ENCODE data around the gene SHKBP1. TPM values are rescaled to one million over a fixed set of nuclear protein-coding genes. Genes with fewer than 3 reads are reported as not detected.

The SHKBP1 gene
- total and polyA plus RNA-seq, 10 of the 15 experiments (the other 5 are each of a cell fraction or from before 2014, with no cell fraction given) = 2.3 to 123 (median 67.0) TPM

DNA sequence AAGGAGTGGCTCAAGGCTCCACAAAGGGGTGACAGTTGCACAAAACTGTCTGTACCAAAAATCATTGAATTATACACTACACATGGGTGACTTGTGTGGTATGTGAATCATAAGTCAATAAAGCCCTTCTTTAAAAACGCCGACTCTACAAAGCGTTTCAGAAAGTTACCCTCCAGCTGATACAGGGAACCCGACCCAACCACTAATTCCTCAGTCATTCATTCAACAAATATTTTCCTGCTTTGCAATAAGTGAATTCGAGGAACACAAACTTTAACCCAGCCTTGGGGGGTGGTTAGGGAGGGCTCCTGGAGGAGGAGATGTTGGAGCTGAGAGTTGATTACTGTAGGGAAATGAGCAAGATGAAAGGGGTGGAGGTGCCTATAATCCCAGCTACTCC is 56.5 kb downstream of the SHKBP1 start:
- ChIA-PET POLR2A (interaction anchor here (0.7 to 1.4 kb wide), 2 partner anchors 28 to 29 kb away, joined by 3 to 5 read pairs; no protein-coding TSS in a partner anchor), CTCF (interaction anchor here (0.9 to 4.5 kb wide), 10 partner anchors 9 to 169 kb away, joined by 3 to 106 read pairs (median 21); partner anchors contain the start of genes BLVRB and LTBP4), RAD21 (ENCODE audit: unreplicated experiment) (interaction anchor here (3.5 kb wide), 1 partner anchor 29 kb away, joined by 49 read pairs; no protein-coding TSS in a partner anchor), SMC1A (ENCODE audit: uncharacterized antibody, unreplicated experiment) (interaction anchor here (1.0 to 2.9 kb wide), 3 partner anchors 12 to 169 kb away, joined by 3 to 35 read pairs (median 3); no protein-coding TSS in a partner anchor)
- Histone ChIP-seq H4K20me1 (ENCODE audit: control insufficient read depth, insufficient read depth) (no peaks in the 10 kb centered on the region), H2AFZ (ENCODE audit: control insufficient read depth, low read depth, low read length) (no peak overlapping the region), H3K4me3 (no peak overlapping the region), H3K79me2 (ENCODE audit: control insufficient read depth, insufficient read depth, low read length) (no peaks in the 10 kb centered on the region), H3K27ac (ENCODE audit: control insufficient read depth, insufficient read depth) (no peak overlapping the region), H3K27me3 (replicated peaks in 1 of 2; ENCODE audit: control insufficient read depth in 2 of 2, insufficient read depth in 2 of 2, low read length in 1 of 2) (no peaks in the 10 kb centered on the region), H3K9me3 (replicated peaks; ENCODE audit: control insufficient read depth, insufficient read depth, low read length) (no peaks in the 10 kb centered on the region), H3K36me3 (ENCODE audit: control insufficient read depth in 2 of 2, insufficient read depth in 2 of 2, low read length in 1 of 2) (no peaks in the 10 kb centered on the region), H3K4me2 (ENCODE audit: control insufficient read depth, insufficient read depth) (no peak overlapping the region), H3K4me1 (ENCODE audit: control insufficient read depth, insufficient read depth, low read length) (no peaks in the 10 kb centered on the region), H3K9ac (ENCODE audit: control insufficient read depth, insufficient read depth, low read length) (no peak overlapping the region)
- FAIRE-seq (no peak), DNase-seq (ENCODE audit: low read depth, low spot score) (no peak), ATAC-seq (no peak)
- no TSS peak for BruUV-seq (replicated peaks)
- TF ChIP-seq NFIC (IDR thresholded peaks at IDR 0.05; ENCODE audit: low read depth, low read length) (no peak), SP1 (IDR thresholded peaks at IDR 0.05; ENCODE audit: low read depth, low read length) (no peak), CREB1 (IDR thresholded peaks at IDR 0.05; ENCODE audit: low read depth) (no peak), HDGF (IDR thresholded peaks at IDR 0.05) (no peak), JUNB (IDR thresholded peaks at IDR 0.05) (no peak), RB1 (IDR thresholded peaks at IDR 0.05; ENCODE audit: borderline replicate concordance) (no peak), ZNF207 (IDR thresholded peaks at IDR 0.05; ENCODE audit: borderline replicate concordance) (no peak), RUNX3 (IDR thresholded peaks at IDR 0.05; ENCODE audit: low read length) (no peak), RAD21 (IDR thresholded peaks at IDR 0.05; ENCODE audit: insufficient read depth, low read depth, low read length) (no peak), FOXK2 (IDR thresholded peaks at IDR 0.05) (no peak), MXI1 (IDR thresholded peaks at IDR 0.05; ENCODE audit: low read depth, low read length) (no peak), ZNF217 (IDR thresholded peaks at IDR 0.05) (no peak), TCF7 (IDR thresholded peaks at IDR 0.05; ENCODE audit: borderline replicate concordance) (no peak)
- TF ChIP-seq, protein P1, sequence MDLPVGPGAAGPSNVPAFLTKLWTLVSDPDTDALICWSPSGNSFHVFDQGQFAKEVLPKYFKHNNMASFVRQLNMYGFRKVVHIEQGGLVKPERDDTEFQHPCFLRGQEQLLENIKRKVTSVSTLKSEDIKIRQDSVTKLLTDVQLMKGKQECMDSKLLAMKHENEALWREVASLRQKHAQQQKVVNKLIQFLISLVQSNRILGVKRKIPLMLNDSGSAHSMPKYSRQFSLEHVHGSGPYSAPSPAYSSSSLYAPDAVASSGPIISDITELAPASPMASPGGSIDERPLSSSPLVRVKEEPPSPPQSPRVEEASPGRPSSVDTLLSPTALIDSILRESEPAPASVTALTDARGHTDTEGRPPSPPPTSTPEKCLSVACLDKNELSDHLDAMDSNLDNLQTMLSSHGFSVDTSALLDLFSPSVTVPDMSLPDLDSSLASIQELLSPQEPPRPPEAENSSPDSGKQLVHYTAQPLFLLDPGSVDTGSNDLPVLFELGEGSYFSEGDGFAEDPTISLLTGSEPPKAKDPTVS (IDR thresholded peaks at IDR 0.05; ENCODE audit: low read depth, low read length) = no peak
- TF ChIP-seq, protein P2, sequence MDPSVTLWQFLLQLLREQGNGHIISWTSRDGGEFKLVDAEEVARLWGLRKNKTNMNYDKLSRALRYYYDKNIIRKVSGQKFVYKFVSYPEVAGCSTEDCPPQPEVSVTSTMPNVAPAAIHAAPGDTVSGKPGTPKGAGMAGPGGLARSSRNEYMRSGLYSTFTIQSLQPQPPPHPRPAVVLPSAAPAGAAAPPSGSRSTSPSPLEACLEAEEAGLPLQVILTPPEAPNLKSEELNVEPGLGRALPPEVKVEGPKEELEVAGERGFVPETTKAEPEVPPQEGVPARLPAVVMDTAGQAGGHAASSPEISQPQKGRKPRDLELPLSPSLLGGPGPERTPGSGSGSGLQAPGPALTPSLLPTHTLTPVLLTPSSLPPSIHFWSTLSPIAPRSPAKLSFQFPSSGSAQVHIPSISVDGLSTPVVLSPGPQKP (IDR thresholded peaks at IDR 0.05; ENCODE audit: low read depth, low read length) = no peak
- TF ChIP-seq, protein P3, sequence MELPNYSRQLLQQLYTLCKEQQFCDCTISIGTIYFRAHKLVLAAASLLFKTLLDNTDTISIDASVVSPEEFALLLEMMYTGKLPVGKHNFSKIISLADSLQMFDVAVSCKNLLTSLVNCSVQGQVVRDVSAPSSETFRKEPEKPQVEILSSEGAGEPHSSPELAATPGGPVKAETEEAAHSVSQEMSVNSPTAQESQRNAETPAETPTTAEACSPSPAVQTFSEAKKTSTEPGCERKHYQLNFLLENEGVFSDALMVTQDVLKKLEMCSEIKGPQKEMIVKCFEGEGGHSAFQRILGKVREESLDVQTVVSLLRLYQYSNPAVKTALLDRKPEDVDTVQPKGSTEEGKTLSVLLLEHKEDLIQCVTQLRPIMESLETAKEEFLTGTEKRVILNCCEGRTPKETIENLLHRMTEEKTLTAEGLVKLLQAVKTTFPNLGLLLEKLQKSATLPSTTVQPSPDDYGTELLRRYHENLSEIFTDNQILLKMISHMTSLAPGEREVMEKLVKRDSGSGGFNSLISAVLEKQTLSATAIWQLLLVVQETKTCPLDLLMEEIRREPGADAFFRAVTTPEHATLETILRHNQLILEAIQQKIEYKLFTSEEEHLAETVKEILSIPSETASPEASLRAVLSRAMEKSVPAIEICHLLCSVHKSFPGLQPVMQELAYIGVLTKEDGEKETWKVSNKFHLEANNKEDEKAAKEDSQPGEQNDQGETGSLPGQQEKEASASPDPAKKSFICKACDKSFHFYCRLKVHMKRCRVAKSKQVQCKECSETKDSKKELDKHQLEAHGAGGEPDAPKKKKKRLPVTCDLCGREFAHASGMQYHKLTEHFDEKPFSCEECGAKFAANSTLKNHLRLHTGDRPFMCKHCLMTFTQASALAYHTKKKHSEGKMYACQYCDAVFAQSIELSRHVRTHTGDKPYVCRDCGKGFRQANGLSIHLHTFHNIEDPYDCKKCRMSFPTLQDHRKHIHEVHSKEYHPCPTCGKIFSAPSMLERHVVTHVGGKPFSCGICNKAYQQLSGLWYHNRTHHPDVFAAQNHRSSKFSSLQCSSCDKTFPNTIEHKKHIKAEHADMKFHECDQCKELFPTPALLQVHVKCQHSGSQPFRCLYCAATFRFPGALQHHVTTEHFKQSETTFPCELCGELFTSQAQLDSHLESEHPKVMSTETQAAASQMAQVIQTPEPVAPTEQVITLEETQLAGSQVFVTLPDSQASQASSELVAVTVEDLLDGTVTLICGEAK (IDR thresholded peaks at IDR 0.05; ENCODE audit: borderline replicate concordance) = no peak
- in situ Hi-C loops (cut with MboI) (no loop called here), intact Hi-C loops (cut with micrococcal nuclease; ENCODE audit: unreplicated experiment) (no loop called here)
- WGBS (ENCODE audit: insufficient coverage, insufficient replicate concordance, low lambda C conversion rate, missing lambda C conversion rate) = 32% methylated on average over 5 of the region's 5 CpGs
